Activated CD4-positive, alpha-beta T cell treated with anti-CD3 and anti-CD28 coated beads for 48 hours (primary cell): ENCODE data around the gene HACD4.

Source experiments
- DNase-seq: peaks from one replicate; pipeline ENCODE4 v3.0.0-alpha.2; 2020

Gene HACD4

DNA sequence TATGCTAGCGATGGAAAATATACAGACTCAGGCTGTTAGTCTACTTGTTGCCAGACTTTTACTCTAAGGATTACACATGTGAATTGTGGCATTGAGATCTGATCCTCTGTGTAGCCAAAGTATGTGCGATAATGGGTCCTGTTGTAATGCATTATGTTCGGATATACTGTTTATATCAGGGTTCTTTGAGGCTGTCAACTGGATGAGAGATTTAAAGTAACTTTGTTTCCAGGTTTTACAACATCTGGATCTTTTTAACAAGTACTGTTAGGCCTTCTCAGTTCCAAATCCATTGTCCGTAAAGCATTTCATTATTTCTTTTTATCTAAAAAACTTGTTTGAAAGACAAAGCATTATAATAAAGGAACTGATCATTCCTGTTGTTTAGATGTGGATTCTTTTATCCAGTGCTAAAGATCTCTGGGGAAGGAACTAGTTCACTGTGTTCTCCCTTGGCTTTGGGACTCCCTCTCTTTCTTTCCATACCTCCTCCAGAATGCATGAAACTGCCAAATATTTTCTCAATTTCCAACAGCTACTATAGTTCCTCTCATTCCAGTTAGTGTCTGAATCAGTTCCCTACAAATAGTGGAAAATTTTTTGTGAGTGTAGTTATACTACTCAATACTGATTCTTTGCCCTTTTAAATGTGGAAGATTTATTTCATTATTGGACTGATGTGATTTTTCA is 68.8 kb downstream of the HACD4 start:
- DNase-seq: no peak

GRCh38 chr9:20950707-20951106 is 80.7 kb downstream of the HACD4 start:
- no peak for DNase-seq
